SW480 (cell line): ENCODE measurements around the gene NOX4.

Source experiments
- DNase-seq: peaks from one replicate; pipeline ENCODE4 v3.0.0-alpha.2; 2016; ENCODE audit warnings: low spot score

NOX4 gene

DNA sequence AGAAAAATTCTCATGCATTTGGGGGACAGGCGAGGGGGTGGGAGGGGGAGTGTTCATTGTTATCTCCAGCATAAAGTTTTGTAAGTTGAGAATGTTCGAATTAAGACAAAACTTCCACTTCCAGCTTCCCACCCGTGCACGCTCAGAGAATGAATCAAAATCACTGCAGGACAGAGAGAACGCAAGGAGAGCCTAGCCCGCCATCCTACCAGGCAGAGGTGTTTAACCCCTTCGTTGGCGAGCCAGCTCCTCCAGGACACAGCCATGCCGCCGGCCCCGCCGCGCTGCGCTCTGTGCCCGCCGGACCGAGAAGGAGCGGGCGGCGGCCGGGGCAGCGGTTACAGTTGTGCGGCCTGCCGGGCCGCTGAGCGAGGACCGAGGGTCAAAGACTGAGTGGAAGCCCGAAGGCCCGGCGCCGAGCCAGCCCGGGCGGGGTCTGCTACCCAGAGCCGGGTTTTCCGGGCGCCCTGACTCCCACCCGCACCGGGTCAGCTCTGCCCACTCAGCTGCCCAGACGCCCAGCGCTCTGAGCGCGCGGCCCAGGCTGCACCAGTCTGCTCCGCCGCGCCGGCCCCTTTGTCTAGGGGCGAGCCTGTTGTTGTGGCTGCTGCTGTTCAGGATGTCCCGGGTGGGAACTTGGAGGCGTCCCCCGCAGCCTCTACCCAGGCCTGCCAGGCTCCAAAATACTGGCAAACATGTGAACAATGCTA, at the start of gene NOX4:
Gene NOX4, minus strand, starts transcription at position 395 of the 710 bp plus-strand sequence. Its CDS starts 129 bp downstream, at position 266.
- no peak for DNase-seq

DNA sequence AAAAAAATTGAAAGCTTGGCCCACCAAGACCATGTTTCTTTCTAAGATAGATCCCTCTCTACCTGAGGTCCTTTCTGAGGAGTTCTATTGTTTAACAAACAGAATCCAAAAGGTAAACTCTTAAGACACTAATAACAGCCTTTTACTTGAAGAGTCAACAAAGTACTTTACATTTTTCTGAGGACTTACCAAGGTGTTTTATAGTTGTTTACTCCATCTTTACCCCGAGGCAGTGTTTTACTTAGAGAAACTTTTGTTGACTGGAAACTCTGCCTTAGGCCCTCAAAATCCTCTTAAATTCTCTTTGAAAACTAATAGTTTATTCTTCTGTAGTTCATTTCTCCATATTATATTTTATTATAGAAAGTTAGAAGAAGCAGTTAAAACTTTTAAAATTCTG, 49.7 kb upstream of the NOX4 start:
- DNase-seq = no peak

DNA sequence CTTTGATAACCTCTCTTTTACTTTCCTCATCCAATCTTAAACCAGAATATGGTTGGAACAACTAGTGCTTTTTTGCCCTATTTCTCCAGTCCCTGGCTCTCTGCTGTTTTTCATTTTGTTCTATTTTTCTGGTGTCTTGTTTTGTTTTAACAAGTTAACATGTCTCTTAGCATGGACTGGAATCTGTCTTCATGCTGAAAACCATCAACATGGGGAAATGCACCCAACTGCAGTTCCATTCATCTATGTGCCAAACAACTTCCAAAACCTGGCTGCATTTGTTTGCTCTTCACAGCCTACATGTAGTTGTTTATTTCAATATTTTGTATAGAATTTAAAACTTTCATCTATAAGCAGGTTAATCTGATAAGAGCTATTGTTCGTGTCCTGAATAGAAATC, 46.8 kb upstream of the NOX4 start:
- no peak for DNase-seq

DNA sequence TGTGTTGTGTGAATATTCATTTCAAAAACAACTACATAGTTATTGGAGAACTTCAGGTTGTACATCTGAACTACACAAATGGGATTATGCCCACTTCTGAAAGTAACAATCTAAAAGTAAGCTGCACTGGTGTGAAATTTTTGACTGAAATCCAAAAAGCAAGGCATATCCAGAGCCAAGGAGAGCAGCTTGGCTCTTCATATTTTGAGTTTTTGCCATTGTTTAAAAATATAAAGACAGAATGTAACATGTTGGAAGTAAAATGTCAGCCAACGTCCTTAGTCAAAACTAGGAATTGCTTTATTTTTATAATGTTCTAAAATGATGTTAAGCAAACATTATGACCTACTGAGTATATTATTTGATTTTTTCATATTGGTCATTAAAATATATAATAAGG, 45.8 kb upstream of the NOX4 start:
- DNase-seq = no peak

DNA sequence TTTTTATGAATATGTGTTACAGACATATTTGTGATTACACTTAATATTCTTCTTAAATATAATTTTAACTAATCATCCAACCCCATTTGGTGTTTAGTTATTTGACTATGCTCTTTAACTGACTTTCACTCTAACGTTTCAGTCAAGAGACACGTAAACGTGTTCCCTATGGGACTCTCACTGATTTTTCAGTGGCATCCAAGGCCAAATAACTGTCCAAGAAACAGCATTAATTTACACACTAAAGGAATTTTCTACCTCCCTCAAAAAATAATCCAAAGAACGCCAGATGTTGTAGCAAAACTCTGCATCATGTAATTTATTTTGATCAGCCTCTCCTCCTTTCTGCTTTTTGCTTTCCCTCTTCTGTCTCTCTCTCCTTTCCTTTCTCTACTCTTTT, 44.0 kb upstream of the NOX4 start:
- no peak for DNase-seq

DNA sequence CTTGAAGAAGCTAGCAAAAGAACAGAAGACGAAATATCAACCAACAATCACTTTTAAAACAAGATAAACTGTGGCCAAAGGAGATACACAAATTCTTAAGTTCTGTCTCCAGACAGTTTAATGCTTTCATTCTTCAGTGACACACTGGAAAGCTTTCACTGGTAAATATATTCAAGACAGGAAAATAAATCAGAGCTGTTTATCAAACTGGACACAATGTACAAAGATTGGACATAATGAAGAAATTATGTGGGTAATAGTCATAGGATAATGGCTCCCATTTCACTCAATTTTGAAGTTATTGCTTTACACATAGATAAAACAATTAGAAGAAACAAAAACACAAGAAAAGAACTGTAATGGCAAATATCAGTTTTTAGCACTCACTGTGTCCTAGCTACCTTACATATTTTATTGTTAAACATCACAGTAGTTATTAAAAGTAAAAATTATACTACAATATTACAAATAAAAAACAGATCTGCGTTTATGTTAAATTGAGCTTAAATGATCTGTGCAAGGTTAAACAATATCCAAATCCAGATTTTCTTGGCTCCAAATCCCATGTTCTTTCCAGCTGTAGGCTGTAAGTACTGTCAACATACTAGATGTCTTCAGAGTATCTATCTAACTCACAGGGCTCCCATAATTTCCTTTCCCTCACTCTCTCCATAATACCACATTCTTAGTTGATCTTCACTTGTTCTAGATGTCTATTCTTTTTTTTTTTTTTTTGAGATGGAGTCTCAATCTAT, 38.6 kb upstream of the NOX4 start:
- no peak for DNase-seq

DNA sequence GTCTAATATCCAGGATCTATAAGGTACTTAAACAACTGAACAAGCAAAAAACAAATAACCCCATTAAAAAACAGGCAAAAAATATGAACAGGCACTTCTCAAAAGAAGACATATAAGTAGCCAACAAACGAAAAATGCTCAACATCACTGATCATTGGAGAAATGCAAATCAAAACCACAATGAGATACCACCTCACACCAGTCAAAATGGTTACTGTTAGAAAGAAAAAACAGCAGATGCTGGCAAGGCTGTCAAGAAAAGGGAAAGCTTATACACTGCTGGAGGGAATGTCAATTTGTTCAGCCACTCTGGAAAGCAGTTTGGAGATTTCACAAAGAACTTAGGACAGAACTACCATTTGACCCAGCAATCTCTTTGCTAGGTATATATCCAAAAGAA, 30.6 kb upstream of the NOX4 start:
- DNase-seq = no peak

DNA sequence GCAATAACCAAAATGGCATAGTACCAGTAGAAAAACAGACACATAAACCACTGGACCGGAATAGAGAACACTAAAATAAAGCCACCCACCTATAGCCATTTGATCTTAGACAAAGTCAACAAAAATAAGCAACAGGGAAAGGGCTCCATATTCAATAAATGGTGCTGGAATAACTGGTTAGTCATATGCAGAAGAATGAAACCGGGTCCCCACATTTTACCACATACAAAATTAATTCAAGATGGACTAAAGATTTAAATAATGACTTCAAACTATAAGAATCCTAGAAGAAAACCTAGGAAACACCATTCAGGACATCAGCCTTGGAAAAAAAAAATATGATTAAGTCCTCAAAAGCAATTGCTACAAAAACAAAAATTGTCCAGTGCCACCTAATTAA, 30.1 kb upstream of the NOX4 start:
- no peak for DNase-seq

DNA sequence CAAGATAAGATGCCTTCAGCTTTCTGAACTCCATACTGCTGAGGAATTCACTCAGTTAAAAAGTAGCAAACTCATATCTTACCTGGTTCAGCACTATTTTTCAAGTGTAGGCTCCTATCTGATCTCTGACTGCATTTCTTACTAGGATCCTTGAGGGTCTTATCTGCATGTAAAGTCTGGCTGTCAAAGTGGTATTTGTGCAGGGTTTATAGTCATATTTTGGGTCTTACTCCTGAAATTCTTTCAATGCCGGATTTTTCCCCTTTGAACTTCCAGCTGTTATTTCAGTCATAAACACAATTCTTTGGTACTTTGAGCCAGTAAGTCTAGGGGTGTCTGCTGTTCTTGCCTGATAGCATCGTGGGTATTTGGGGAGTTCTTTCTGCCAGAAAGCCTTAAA, 25.3 kb upstream of the NOX4 start:
- no peak for DNase-seq

DNA sequence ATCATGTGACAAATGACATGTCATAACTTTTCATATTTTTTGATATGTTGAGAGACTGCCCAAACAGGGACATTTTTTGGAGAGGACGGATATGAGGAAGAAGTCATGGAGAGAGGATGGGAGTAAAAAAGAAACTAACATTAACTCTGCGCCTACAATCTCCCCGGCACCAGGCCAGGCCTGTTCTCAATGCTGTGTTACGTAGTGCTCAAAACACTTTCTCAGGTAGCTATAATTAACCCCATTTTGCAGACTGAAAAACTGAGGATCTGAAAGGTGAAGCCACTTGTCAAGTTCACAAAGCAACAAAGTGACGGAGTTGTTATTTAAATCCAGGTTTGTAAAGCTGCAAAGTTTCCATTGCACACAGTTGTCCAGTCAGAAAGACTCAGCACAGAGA, 17.4 kb upstream of the NOX4 start:
- DNase-seq = no peak

DNA sequence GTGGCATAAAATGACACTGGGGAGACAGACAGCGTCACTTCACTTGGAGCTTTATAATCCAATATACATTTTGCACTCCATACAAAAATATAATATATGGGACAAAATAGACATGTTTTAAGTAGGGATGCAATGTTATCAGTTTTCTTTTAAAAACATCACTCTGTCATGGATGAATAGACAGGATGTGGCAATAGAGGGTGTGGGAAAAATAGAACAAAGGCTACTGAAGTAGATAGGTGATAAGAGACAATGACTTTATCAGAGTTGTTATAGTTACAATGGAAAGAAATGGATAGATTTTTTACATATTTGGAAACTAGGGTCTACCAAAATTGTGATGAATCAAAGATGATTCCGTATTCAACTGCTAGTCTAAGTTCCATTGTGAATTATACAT, 13.1 kb upstream of the NOX4 start:
- DNase-seq = no peak

DNA sequence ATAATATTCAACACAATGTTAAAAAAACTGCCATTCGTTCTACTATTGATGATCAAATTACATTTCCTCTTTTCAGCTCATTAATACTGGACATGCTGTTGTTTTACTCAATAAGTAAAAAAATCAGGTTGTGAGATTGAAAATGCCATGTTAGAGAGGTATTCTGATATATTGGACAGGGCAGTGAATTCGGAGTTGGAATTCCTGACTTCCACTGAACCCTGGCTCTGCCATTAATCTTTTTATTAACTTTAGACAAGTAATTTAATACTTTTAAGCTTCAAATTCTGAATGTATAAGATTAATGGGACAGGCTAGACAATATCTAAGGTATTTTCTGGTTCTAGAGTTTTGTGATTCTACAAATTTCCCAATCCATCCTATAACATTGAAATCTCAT, 12.2 kb upstream of the NOX4 start:
- no peak for DNase-seq

DNA sequence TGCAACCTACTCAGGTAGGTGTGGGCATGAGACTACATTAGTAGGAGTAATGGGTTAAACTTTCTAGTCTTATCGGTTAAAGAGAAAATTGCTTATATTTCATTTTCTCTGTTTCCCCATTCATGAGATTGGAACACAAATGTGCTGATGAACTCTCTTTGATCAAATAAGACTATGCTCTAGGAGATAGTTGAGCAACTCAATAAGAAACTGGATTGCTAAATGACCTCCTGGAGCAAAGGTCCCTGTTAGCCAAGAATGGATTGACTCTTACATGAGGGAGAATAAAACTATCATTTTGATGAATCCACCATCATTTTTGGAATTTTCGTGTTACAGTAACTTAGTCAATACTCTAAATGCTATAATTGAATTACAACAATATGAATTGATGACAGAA, 11.1 kb upstream of the NOX4 start:
- DNase-seq = no peak

DNA sequence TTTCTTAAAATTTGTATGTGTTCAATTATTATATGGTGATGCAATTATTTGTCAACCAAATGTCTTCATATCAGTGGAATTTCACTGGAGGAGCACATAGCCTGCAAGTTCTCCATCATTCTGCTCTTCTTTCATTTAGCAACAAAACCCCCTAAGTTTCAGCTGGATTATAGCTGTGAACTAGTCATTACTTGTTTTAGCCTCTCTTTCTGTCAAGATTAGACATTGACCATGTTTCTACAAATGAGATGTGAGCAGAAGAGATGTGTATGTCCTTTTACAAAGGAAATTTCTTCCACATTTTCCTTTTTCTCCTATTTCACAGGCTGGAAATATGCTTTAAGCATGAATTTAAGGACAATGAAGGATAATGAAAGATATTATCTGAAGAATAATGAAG, 9.2 kb upstream of the NOX4 start:
- no peak for DNase-seq

DNA sequence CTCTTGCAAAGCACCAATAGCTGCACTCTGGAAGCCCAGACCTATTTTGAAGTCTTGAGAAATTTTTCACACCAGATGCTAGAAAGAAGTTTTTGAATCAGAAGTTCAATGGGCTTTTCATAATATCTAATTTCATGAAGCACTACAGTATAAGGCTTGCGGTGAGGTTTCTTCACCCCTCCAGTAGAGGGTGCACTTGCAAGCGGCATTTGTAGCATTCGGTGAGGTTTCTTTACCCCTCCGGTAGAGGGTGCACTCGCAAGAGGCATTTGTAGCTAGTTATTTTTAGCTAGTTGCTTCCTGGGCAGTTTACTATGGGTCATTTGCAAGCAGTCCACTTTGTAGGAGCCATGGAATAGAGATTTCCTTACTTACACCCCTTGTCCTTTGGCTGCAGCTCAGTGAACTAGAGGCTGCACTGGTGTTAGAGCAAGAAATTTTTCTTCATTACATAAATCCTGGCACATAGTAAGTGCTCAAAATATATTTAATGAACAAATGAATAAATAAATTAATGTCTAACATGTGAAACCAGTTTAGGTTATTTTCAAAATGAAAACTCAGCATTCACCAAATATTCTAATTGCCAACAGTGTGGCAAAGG, 7.8 kb upstream of the NOX4 start:
- peak; percentile 14 for DNase-seq

DNA sequence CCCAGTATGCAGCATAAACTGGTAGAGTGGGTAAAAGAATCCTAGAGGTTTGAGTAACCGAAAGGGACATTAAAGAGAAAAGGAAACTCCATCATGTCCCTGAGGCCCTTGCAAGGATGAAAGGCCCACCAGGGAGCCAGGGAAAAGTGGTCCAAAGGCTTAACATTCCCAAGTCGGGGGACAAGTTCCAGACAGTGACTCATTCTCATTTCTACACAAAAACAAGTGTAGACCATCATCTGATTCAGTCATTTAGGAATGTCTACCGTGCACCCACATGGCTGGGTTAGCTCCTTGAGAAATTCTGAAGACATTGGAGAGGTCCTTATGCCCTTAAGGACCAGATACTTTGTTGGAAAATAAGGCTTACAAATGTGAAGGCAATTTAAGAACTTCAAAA, 4.8 kb upstream of the NOX4 start:
- DNase-seq = no peak

DNA sequence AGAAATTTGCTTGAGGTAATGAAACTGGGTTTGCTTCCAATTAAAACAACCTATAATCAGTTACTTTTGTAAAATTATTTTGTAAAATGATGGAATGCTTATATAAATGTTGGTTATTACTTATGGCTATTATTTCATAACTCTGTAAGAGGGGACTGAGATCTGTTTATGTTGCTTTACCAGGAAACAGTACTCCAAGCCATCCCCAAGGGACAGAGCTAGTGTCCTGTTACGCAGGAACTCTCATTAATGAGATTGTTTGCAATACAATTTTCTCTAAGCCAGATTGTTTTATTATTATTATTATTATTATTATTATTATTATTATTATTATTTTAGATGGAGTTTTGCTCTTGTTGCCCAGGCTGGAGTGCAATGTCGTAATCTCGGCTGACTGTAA, 2.3 kb upstream of the NOX4 start:
- DNase-seq = no peak

DNA sequence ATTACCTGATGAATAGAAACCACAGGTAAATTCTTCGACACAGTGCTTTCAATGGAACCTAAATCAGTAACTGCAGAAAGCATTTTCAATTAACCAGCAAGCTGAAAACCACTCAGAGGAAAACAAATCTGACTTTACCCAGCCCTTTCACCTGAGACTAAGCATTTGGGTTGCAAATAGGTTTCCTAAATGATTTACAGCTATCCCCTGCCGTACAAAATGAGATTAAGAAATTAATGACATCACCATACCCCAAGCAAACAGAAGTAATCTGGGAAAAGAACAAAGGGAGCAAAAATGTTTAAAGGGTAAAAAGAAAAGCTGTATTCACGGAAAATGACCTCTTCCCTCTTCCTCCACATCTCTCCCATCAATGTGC, 584 bp downstream of the NOX4 start:
- no peak for DNase-seq

DNA sequence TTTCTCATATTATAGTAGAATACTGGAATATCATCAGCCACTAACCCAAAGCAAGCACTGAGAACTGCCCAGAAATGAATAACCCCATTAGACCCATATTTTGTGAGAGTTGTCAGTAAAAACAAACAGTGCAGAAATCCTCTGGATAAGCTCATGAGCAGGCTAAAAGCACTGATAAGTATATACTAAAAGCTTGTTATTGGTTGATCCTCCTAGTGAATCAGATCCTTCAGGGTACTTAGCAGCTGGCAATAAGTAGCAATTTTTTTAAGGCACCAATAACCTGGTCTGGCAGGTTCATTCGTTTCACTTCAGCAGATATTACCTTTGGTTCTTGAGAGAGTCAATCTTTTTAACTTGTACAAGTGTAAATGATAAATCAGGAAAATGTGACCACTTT, 1.2 kb downstream of the NOX4 start:
- no peak for DNase-seq

DNA sequence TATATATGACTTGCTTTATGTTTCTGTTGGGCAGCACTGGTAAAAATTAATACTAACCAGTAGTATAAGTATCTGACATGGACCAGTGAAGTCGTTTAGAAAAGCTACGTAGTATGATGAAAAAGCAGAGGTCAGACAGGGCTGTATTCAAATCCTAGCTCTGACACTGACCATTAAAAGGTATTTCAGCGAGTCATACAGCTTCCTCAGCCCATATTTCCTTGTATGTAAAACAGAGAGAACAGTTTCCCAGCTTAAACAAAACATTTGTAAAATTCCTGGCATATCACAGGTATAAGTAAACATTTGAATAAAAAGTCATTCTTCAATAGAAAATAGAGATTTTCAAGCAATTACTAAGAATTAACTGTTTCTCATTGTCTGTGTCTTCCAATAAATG, 4.2 kb downstream of the NOX4 start:
- no peak for DNase-seq

DNA sequence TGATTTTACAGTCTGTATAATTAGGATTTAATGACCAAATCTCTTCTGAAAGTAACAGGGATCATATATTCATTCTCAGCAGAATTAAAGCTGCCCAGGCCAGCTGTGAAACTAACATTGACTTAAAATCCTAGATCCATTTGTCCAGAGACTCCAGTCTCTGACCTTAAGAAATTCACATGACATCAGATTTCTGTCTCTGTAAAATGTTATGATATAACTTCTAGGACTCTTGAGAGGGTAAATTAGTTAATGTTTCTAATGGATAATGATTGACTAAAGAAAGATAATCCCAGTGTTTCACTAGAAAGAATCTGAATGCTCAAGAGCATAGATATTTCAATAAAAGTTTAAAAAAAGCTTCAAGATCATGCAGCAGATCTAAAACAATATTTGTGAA, 6.3 kb downstream of the NOX4 start:
- no peak for DNase-seq

DNA sequence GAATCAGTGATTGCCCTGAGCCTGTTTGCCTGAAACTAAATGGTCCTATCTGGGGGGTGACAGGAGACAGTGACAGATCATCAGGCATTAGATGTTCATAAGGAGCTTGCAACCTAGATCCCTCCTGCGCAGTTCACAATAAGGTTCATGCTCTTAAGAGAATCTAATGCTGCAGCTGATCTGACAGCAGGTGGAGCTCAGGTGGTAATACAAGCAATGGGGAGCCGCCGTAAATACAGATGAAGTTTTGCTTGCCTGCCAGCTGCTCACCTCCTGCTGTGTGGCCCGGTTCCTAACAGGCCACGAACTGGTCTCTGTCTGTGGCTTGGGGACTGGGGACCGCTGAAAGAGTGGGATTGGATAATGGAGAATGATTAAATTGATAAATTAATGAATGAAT, 14.0 kb downstream of the NOX4 start:
- peak; percentile 11 for DNase-seq

DNA sequence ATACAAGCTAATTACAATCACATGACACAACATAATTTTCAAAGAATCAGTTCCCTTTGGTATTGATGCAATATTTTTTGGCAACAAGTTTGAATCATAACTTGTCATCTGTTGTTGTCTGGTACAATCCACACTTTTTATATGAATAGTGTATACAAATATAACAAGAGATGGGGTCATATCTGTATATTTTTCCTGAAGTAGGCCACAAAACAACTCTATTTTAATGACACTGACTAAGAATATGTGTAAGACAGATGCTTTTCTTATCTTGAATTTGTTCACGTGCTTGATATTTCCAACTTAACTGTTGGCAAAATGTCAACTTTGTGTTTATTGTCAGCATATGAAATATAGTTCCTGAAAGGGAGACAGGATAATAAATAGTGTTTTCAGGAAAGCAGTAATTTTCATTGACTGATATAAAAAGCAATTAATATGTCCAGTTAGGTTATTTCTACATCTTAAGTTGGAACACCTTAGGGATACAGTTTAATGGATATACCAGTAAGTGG, 27.9 kb downstream of the NOX4 start:
- no peak for DNase-seq
